Neural cell (in vitro differentiated cells): ENCODE results near the gene OBSCN. TPM values are rescaled to one million over a fixed set of nuclear protein-coding genes. Genes with fewer than 3 reads are reported as not detected.

ENCODE experiments used
- H2AFZ ChIP-seq: fragments of 200-600, 300-800 bp; sonication (generic), shearing (Covaris generic); 2 replicates; pipeline ENCODE4 v1.6.0; 2014; ENCODE audit warnings: low read depth, mild to moderate bottlenecking, antibody characterized with exemption, low read length, moderate library complexity
- H3F3A ChIP-seq: fragments of 200-600 bp; shearing (Covaris generic); 2 replicates; pipeline ENCODE4 v1.6.1; 2016; ENCODE audit warnings: mild to moderate bottlenecking, moderate library complexity, mixed read lengths, antibody characterized with exemption, low read length; ENCODE audit not compliant: insufficient read depth, poor library complexity, severe bottlenecking
- H3K27ac ChIP-seq: fragments of 200-600, 300-800 bp; sonication (generic), shearing (Covaris generic); 2 replicates; pipeline ENCODE4 v1.5.1; 2014; ENCODE audit warnings: mild to moderate bottlenecking, low read length, moderate library complexity
- H3K27me3 ChIP-seq: fragments of 300-800, 200-600 bp; sonication (generic), shearing (Covaris generic); 2 replicates; pipeline ENCODE4 v1.6.0; 2014; ENCODE audit warnings: mild to moderate bottlenecking, low read depth, low read length, moderate library complexity; ENCODE audit not compliant: insufficient read depth
- H3K36me3 ChIP-seq: fragments of 300-800, 200-600 bp; sonication (generic), shearing (Covaris generic); 2 replicates; pipeline ENCODE4 v1.5.1; 2014; ENCODE audit warnings: mild to moderate bottlenecking, antibody characterized with exemption, low read length, moderate library complexity; ENCODE audit not compliant: insufficient read depth
- H3K4me2 ChIP-seq: fragments of 300-800, 200-600 bp; sonication (generic), shearing (Covaris generic); 2 replicates; pipeline ENCODE4 v1.6.0; 2014; ENCODE audit warnings: mild to moderate bottlenecking, low read length
- H3K4me3 ChIP-seq: fragments of 300-800, 200-600 bp; sonication (generic), shearing (Covaris generic); 2 replicates; pipeline ENCODE4 v1.5.1; 2014; ENCODE audit warnings: mild to moderate bottlenecking, low read length, moderate library complexity
- H3K79me2 ChIP-seq: fragments of 200-600 bp; shearing (Covaris generic); replicated peaks from 2 replicates; pipeline ENCODE4 v1.6.0; 2014; ENCODE audit warnings: mild to moderate bottlenecking, low read length, moderate library complexity; ENCODE audit not compliant: insufficient read depth
- H3K9ac ChIP-seq: fragments of 300-800, 200-600 bp; sonication (generic), shearing (Covaris generic); 2 replicates; pipeline ENCODE4 v1.6.1; 2016; ENCODE audit warnings: mild to moderate bottlenecking, low read length, mixed read lengths
- H3K9me2 ChIP-seq: fragments of 200-600 bp; shearing (Covaris generic); 2 replicates; pipeline ENCODE4 v1.6.1; 2016; ENCODE audit warnings: mild to moderate bottlenecking, low read length, mixed read lengths; ENCODE audit not compliant: insufficient read depth
- H3K9me3 ChIP-seq: fragments of 200-600, 300-800 bp; sonication (generic), shearing (Covaris generic); 2 replicates; pipeline ENCODE4 v1.6.1; 2016; ENCODE audit warnings: mild to moderate bottlenecking, mixed run types, low read length, moderate library complexity, mixed read lengths
- H4K20me1 ChIP-seq: fragments of 200-600 bp; shearing (Covaris generic); 2 replicates; pipeline ENCODE4 v1.6.1; 2016; ENCODE audit warnings: mild to moderate bottlenecking, mixed run types; ENCODE audit not compliant: insufficient read depth
- EP300 ChIP-seq: fragments of 450-650 bp; conservative IDR thresholded peaks from 2 replicates; pipeline ENCODE4 v1.6.1; 2014; ENCODE audit warnings: antibody characterized with exemption, mild to moderate bottlenecking, moderate library complexity; ENCODE audit not compliant: poor library complexity, severe bottlenecking
- EZH2 ChIP-seq: fragments of 200-600, 300-800 bp; shearing (Covaris generic), sonication (generic); IDR thresholded peaks from 2 replicates; pipeline ENCODE4 v1.6.1; 2014; ENCODE audit warnings: antibody characterized with exemption, low read length, borderline replicate concordance, mild to moderate bottlenecking; ENCODE audit not compliant: insufficient read depth, poor library complexity, severe bottlenecking
- MXI1 ChIP-seq: fragments of 450-650 bp; conservative IDR thresholded peaks from 2 replicates; pipeline ENCODE4 v1.6.1; 2014; ENCODE audit warnings: antibody characterized with exemption, mild to moderate bottlenecking; ENCODE audit not compliant: poor library complexity, severe bottlenecking
- POLR2AphosphoS5 ChIP-seq: IDR thresholded peaks from 2 replicates; pipeline ENCODE4 v1.6.1; 2012
- RAD21 ChIP-seq: fragments of 450-650 bp; conservative IDR thresholded peaks from 2 replicates; pipeline ENCODE4 v1.6.1; 2014; ENCODE audit warnings: antibody characterized with exemption, mild to moderate bottlenecking, moderate library complexity
- REST ChIP-seq: IDR thresholded peaks from 2 replicates; pipeline ENCODE4 v1.6.1; 2012; ENCODE audit warnings: borderline replicate concordance
- SMC3 ChIP-seq: fragments of 450-650 bp; conservative IDR thresholded peaks from 2 replicates; pipeline ENCODE4 v1.6.1; 2014; ENCODE audit warnings: antibody characterized with exemption, mild to moderate bottlenecking, moderate library complexity; ENCODE audit not compliant: poor library complexity
- TAF1 ChIP-seq: IDR thresholded peaks from 2 replicates; pipeline ENCODE4 v1.6.1; 2012; ENCODE audit warnings: low read depth
- polyA plus RNA-seq: library from polyadenylated mRNA; depleted of rRNA; stranded (reverse); fragments of >200 nt; gene quantifications from 2 replicates; pipeline ENCODE4 v1.2.3, GENCODE V29; 2014
- TF ChIP-seq, protein P1 (sequence below): fragments of 450-650 bp; IDR thresholded peaks from 2 replicates; pipeline ENCODE4 v1.5.1; 2014; ENCODE audit warnings: antibody characterized with exemption, mild to moderate bottlenecking, moderate library complexity; ENCODE audit not compliant: poor library complexity, severe bottlenecking

Gene OBSCN
- polyA plus RNA-seq, 1 donor from 2014 or later, result 7.2 TPM

DNA sequence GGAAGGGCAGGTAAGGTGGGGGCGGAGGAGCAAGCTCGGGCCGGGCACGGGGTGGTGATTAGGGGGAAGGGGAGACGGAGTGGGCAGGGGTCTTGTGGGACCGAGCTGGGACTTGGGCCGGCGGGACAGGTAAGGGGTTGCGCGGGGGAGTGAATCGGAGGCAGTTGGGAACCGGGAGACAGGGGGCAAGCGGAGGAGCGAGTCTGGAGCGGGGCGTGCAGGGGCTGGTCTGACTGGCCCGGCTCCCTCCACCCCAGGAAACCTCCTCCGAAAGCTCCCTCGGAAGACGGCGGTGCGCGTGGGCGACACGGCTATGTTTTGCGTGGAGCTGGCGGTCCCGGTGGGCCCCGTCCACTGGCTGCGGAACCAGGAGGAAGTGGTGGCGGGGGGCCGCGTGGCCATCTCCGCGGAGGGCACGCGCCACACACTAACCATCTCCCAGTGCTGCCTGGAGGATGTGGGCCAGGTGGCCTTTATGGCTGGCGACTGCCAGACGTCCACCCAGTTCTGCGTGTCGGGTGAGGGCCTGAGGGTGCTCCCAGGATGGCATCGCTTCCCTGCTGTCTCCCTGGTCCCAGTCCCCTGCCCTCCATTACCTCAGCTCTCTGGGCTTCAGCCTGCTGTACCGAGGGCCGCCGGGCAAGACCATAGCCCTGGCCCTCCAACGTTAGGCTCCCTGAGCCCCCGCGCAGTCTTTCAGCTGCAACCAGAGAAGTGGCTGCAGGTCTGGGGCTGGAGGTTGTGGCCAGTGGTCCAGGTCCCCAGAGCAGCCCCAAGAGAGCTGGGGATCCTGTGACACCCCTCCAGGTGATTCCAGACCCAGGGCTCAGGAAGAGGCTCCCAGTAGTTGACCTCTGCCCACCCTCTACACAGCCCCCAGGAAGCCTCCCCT lies 6.3 kb downstream of the OBSCN start:
- Histone ChIP-seq H3K27me3 (peaks cover 6% of the 10 kb centered on the region), H3F3A (no peaks in the 10 kb centered on the region), H3K4me3 (peak overlapping the region; percentile 77), H3K27ac (no peak overlapping the region), H2AFZ (no peak overlapping the region), H3K79me2 (no peaks in the 10 kb centered on the region), H3K9ac (no peak overlapping the region), H4K20me1 (no peaks in the 10 kb centered on the region), H3K9me2 (no peaks in the 10 kb centered on the region), H3K4me2 (no peak overlapping the region), H3K9me3 (no peaks in the 10 kb centered on the region), H3K36me3 (no peaks in the 10 kb centered on the region)
- TF ChIP-seq, protein P1, sequence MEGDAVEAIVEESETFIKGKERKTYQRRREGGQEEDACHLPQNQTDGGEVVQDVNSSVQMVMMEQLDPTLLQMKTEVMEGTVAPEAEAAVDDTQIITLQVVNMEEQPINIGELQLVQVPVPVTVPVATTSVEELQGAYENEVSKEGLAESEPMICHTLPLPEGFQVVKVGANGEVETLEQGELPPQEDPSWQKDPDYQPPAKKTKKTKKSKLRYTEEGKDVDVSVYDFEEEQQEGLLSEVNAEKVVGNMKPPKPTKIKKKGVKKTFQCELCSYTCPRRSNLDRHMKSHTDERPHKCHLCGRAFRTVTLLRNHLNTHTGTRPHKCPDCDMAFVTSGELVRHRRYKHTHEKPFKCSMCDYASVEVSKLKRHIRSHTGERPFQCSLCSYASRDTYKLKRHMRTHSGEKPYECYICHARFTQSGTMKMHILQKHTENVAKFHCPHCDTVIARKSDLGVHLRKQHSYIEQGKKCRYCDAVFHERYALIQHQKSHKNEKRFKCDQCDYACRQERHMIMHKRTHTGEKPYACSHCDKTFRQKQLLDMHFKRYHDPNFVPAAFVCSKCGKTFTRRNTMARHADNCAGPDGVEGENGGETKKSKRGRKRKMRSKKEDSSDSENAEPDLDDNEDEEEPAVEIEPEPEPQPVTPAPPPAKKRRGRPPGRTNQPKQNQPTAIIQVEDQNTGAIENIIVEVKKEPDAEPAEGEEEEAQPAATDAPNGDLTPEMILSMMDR, result no peak
- TF ChIP-seq SMC3 (no peak), TAF1 (no peak), REST (no peak), EZH2 (no peak), MXI1 (no peak), POLR2AphosphoS5 (no peak), EP300 (no peak), RAD21 (no peak)

DNA sequence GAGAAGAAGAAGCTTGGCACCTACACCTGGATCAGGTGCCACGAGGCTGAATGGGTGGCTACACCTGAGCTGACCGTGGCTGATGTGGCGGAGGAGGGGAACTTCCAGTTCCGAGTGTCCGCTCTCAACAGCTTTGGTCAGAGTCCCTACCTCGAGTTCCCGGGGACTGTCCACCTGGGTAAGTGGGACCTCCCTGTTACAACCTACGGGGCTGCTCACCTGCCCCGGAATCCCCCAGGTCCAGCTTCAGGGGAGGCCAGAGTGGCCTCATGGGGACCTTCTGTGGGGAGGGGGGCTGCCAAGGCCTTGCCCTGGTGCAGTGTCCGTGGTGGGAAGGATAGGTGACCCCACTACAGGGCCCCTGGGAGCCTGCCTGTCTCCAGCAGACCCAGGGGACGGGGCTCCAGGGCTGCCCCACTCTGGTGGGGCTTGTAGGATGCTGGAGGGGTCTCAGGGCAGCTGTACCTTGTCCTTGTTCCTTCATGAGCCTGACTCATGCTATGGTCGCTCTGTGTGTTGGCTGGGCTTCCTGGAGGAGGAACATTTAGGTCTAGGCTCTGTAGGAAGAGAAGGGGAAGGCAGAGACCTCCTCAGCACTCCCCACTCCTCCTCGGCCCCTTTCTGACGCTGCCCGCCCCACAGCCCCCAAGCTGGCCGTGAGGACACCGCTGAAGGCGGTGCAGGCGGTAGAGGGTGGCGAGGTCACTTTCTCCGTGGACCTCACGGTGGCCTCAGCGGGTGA lies 7.2 kb downstream of the OBSCN start:
- Histone ChIP-seq H2AFZ (no peak overlapping the region), H3K79me2 (no peaks in the 10 kb centered on the region), H3K27ac (no peak overlapping the region), H3K36me3 (no peaks in the 10 kb centered on the region), H3K4me2 (no peak overlapping the region), H3K9ac (no peak overlapping the region), H3K4me3 (no peak overlapping the region), H4K20me1 (no peaks in the 10 kb centered on the region), H3K9me3 (no peaks in the 10 kb centered on the region), H3K9me2 (no peaks in the 10 kb centered on the region), H3F3A (no peaks in the 10 kb centered on the region), H3K27me3 (peaks cover 6% of the 10 kb centered on the region)
- TF ChIP-seq POLR2AphosphoS5, result no peak
- no peak for TF ChIP-seq SMC3
- no peak for TF ChIP-seq TAF1
- TF ChIP-seq EZH2, result no peak
